ENCODE measurements around the gene EPSTI1.

EPSTI1 gene

GRCh38 chr13:42860485-42860884, 131.6 kb downstream of the EPSTI1 start:
- H3K4me1 Mint-ChIP-seq (ENCODE audit: low read depth) = peaks cover 5% of the 10 kb centered on the region
- no peaks in the 10 kb centered on the region for H3K9me3 Mint-ChIP-seq
- no peaks in the 10 kb centered on the region for H3K27me3 Mint-ChIP-seq
- no peaks in the 10 kb centered on the region for H3K36me3 Mint-ChIP-seq (ENCODE audit: low read depth)
- intact Hi-C loops (cut with micrococcal nuclease) = no loop called here
- H3K4me3 Mint-ChIP-seq = no peak overlapping the region
- no peak overlapping the region for H3K27ac Mint-ChIP-seq

GRCh38 chr13:42859760-42860159, 132.3 kb downstream of the EPSTI1 start:
- intact Hi-C loops (cut with micrococcal nuclease) = no loop called here
- Mint-ChIP-seq H3K4me1 (ENCODE audit: low read depth) (no peaks in the 10 kb centered on the region), H3K27ac (no peak overlapping the region), H3K4me3 (no peak overlapping the region), H3K36me3 (ENCODE audit: low read depth) (no peaks in the 10 kb centered on the region), H3K9me3 (no peaks in the 10 kb centered on the region), H3K27me3 (no peaks in the 10 kb centered on the region)

- Mint-ChIP-seq H3K9me3 (no peaks in the 10 kb centered on the region), H3K36me3 (ENCODE audit: low read depth) (no peaks in the 10 kb centered on the region), H3K4me1 (ENCODE audit: low read depth) (no peaks in the 10 kb centered on the region), H3K27me3 (no peaks in the 10 kb centered on the region), H3K27ac (no peak overlapping the region), H3K4me3 (no peak overlapping the region)
- intact Hi-C loops (cut with micrococcal nuclease) = no loop called here
Observed at GRCh38 chr13:42855410-42855809, 136.6 kb downstream of the EPSTI1 start.

- Mint-ChIP-seq H3K27me3 (no peaks in the 10 kb centered on the region), H3K27ac (no peak overlapping the region), H3K4me1 (ENCODE audit: low read depth) (no peaks in the 10 kb centered on the region), H3K36me3 (ENCODE audit: low read depth) (no peaks in the 10 kb centered on the region), H3K9me3 (no peaks in the 10 kb centered on the region), H3K4me3 (no peak overlapping the region)
- intact Hi-C loops (cut with micrococcal nuclease) = no loop called here
Observed at GRCh38 chr13:42852136-42852535, 139.9 kb downstream of the EPSTI1 start.

GRCh38 chr13:42849200-42849599, 142.8 kb downstream of the EPSTI1 start:
- Mint-ChIP-seq H3K27ac (no peak overlapping the region), H3K27me3 (no peaks in the 10 kb centered on the region), H3K4me3 (no peak overlapping the region), H3K4me1 (ENCODE audit: low read depth) (no peaks in the 10 kb centered on the region), H3K36me3 (ENCODE audit: low read depth) (no peaks in the 10 kb centered on the region), H3K9me3 (no peaks in the 10 kb centered on the region)
- intact Hi-C loops (cut with micrococcal nuclease) = no loop called here

GRCh38 chr13:42847891-42848663, 144.0 kb downstream of the EPSTI1 start:
- intact Hi-C loops (cut with micrococcal nuclease) = no loop called here
- no peaks in the 10 kb centered on the region for H3K36me3 Mint-ChIP-seq (ENCODE audit: low read depth)
- H3K27me3 Mint-ChIP-seq = no peaks in the 10 kb centered on the region
- H3K27ac Mint-ChIP-seq = no peak overlapping the region
- no peaks in the 10 kb centered on the region for H3K4me1 Mint-ChIP-seq (ENCODE audit: low read depth)
- H3K4me3 Mint-ChIP-seq = no peak overlapping the region
- H3K9me3 Mint-ChIP-seq = no peaks in the 10 kb centered on the region

- intact Hi-C loops (cut with micrococcal nuclease) = no loop called here
- H3K9me3 Mint-ChIP-seq = no peaks in the 10 kb centered on the region
- no peak overlapping the region for H3K4me3 Mint-ChIP-seq
Observed at GRCh38 chr13:42836930-42837690, 154.9 kb downstream of the EPSTI1 start.

More at GRCh38 chr13:42836930-42837690, 154.9 kb downstream of the EPSTI1 start:
- no peaks in the 10 kb centered on the region for H3K27me3 Mint-ChIP-seq
- H3K27ac Mint-ChIP-seq = no peak overlapping the region
- H3K36me3 Mint-ChIP-seq (ENCODE audit: low read depth) = no peaks in the 10 kb centered on the region
- peaks cover 4% of the 10 kb centered on the region for H3K4me1 Mint-ChIP-seq (ENCODE audit: low read depth)

Measured in dendritic cell treated with granulocyte-macrophage colony-stimulating factor and Interleukin-4, amounts not matched to agents 40 ng/mL and 50 ng/mL, for 4 days (primary cell).